Esophagus squamous epithelium (tissue), 5 donors: ENCODE data around the gene PLD5. TPM values are rescaled to one million over a fixed set of nuclear protein-coding genes. Genes with fewer than 3 reads are reported as not detected.

Source experiments
- DNase-seq: peaks from one replicate; lab custom pipeline; 2025; lab: John Stamatoyannopoulos, UW
- H3K27ac ChIP-seq, 4 donors: fragments of 200-600 bp; sonication (generic); one replicate each; pipeline ENCODE4 v1.5.1; 2016 to 2019; ENCODE audit warnings: mild to moderate bottlenecking in 1 of 4
- H3K27me3 ChIP-seq, 4 donors: fragments of 200-600 bp; sonication (generic); 1 replicate in 3 of 4; 2 replicates in 1 of 4; pipeline versions ENCODE4 v1.5.1 to v1.6.0; 2017 to 2021; ENCODE audit warnings: antibody characterized with exemption in 1 of 4
- H3K36me3 ChIP-seq, 3 donors: fragments of 200-600 bp; sonication (generic); one replicate each; pipeline ENCODE4 v1.5.1; 2016 to 2019
- H3K4me1 ChIP-seq, 3 donors: fragments of 200-600 bp; sonication (generic); one replicate each; pipeline ENCODE4 v1.5.1; 2017 to 2019
- H3K4me3 ChIP-seq, 4 donors: fragments of 200-600 bp; sonication (generic); 1 replicate in 3 of 4; 2 replicates in 1 of 4; pipeline ENCODE4 v1.5.1; 2016 to 2019; ENCODE audit warnings: mild to moderate bottlenecking in 2 of 4, moderate library complexity in 1 of 4
- H3K9me3 ChIP-seq, 3 donors: fragments of 200-600 bp; sonication (generic); one replicate each; pipeline ENCODE4 v1.5.1; 2016 to 2019
- CTCF ChIP-seq, 6 experiments: fragments of 450-650 bp in 4 of 6; fragments of 200-600 bp in 2 of 6; sonication (generic) in 2 of 6; IDR thresholded peaks; one replicate each; pipeline ENCODE4 v1.5.1; 2016 to 2019; ENCODE audit warnings: antibody characterized with exemption in 6 of 6, mild to moderate bottlenecking in 4 of 6, moderate library complexity in 4 of 6
- POLR2A ChIP-seq, 4 donors: fragments of 450-650 bp; IDR thresholded peaks; one replicate each; pipeline ENCODE4 v1.6.1; 2017; ENCODE audit warnings: antibody characterized with exemption in 4 of 4, mild to moderate bottlenecking in 4 of 4, moderate library complexity in 3 of 4
- WGBS, 2 donors: methylation state at CpG; one replicate each; pipeline ENCODE4 v1.1.5; 2018; 5-methylcytosine and 5-hydroxymethylcytosine counted together
- intact Hi-C: fragments of 100-400 bp; cut with DNase I; formaldehyde crosslinking; loops from one replicate; pipeline ENCODE4 v1.15.0; 2022
- total RNA-seq, 4 donors: library from RNA; depleted of rRNA; stranded (reverse); fragments of >200 nt; gene quantifications; one replicate each; pipeline ENCODE4 v1.1.0, GENCODE V29; 2016
- donor health status: DM: yes; HTN: yes; CAD: no.

The PLD5 gene
- total RNA-seq, 4 donors from 2014 or later = 0.18 to 0.57 TPM; not detected in 2

- WGBS, 2 donors = 52 to 76% methylated on average over 4 of the region's 4 CpGs
- H3K9me3 ChIP-seq = peaks cover 0 to 8% (median 0%) of the 10 kb centered on the region in 3 donors
- intact Hi-C loops = no loop called here
- no peak for TF ChIP-seq CTCF (IDR thresholded peaks at IDR 0.05)
- TF ChIP-seq POLR2A (IDR thresholded peaks at IDR 0.05) = no peak
- H3K27ac ChIP-seq = no peak overlapping the region
- DNase-seq = no peak
- no peak overlapping the region for H3K4me3 ChIP-seq
- no peaks in the 10 kb centered on the region for H3K36me3 ChIP-seq
- no peaks in the 10 kb centered on the region for H3K27me3 ChIP-seq
- H3K4me1 ChIP-seq = no peaks in the 10 kb centered on the region
Measured at GRCh38 chr1:242430956-242431355, 93.5 kb downstream of the PLD5 start.

DNA sequence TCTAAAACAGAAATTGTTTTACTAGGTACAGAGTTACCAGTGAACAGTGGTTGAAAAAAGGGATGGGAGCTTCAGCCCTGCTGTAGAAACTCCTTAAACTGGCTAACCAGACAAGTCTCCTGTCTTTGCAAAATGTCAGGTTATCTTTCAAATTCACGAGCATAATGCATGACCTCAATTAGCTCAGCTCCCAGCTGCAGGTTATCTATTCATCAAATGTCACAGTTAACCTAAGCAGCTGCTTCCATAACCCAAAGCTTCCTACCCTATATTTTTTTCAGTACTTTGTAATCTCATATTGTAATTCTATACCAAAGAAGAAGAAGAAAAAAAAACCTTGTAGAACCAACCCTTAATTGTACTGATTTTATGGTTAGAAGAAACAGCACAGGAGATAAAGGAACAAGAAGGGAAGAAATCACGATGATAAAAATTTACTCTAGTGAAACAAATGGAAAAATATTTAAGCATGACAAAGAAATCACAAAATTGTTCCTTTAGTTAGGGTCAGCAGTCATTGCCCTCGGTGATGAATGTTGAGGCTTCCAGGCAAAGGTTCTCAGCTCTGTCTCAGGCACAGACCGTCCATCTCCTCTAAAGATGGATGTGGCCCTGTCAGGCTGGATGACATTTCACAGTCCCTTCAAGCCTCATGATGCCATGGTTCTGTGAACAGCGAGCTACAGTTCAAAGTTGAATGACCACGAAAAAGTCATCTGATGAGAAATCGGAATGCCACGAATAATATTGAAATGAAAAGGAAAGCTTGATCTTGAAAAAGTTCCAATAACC, 95.9 kb downstream of the PLD5 start:
- no peaks in the 10 kb centered on the region for H3K36me3 ChIP-seq
- H3K9me3 ChIP-seq = peaks cover 0 to 8% (median 0%) of the 10 kb centered on the region in 3 donors
- H3K27me3 ChIP-seq = no peaks in the 10 kb centered on the region
- no peak overlapping the region for H3K27ac ChIP-seq
- WGBS, 2 donors = 42 to 43% methylated on average over 8 of the region's 8 CpGs
- intact Hi-C loops = no loop called here
- DNase-seq = no peak
- no peak overlapping the region for H3K4me3 ChIP-seq
- TF ChIP-seq POLR2A (IDR thresholded peaks at IDR 0.05) = no peak
- TF ChIP-seq CTCF (IDR thresholded peaks at IDR 0.05) = no peak
- no peaks in the 10 kb centered on the region for H3K4me1 ChIP-seq

GRCh38 chr1:242427519-242427918, 97.0 kb downstream of the PLD5 start:
- Histone ChIP-seq H3K4me3 (no peak overlapping the region), H3K27me3 (no peaks in the 10 kb centered on the region), H3K27ac (no peak overlapping the region), H3K4me1 (no peaks in the 10 kb centered on the region), H3K36me3 (no peaks in the 10 kb centered on the region), H3K9me3 (peaks cover 0 to 6% (median 0%) of the 10 kb centered on the region in 3 donors)
- DNase-seq = no peak
- 52 to 59% methylated on average over 4 of the region's 4 CpGs for WGBS, 2 donors
- intact Hi-C loops = no loop called here
- TF ChIP-seq CTCF (IDR thresholded peaks at IDR 0.05) (no peak), POLR2A (IDR thresholded peaks at IDR 0.05) (no peak)

DNA sequence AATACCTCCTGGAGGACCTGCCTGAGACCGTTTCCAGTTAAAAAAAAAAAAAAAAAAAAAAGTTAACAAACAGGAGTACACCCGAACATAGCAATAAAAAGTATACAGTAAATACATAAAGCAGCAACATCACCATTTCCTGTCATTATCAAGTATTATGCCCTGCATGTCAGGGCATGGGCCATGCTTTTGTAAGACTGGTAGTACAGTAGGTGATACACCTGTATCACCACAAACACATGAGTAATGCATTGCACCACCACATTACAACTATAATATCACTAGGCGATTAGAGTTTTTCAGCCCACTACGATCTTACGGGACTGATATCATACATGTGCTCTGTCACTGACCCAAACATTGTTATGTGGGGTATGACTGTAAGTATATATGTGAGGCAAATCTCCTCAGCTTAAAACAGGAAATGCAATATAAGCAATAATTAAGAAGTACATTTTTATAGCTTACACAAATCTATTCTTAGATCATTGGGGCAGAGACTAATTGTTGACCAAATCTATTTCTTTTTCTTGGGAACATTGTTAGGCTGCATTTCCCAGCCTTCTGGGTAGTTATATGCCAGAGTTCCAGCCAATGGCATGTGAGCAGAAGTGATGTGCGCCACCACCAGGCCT, 98.1 kb downstream of the PLD5 start:
- no peaks in the 10 kb centered on the region for H3K36me3 ChIP-seq
- WGBS, 2 donors = 57 to 76% methylated on average over 6 of the region's 6 CpGs
- TF ChIP-seq POLR2A (IDR thresholded peaks at IDR 0.05) = no peak
- no peak for TF ChIP-seq CTCF (IDR thresholded peaks at IDR 0.05)
- H3K4me1 ChIP-seq = no peaks in the 10 kb centered on the region
- no peak overlapping the region for H3K4me3 ChIP-seq
- intact Hi-C loops = no loop called here
- no peaks in the 10 kb centered on the region for H3K9me3 ChIP-seq
- no peak overlapping the region for H3K27ac ChIP-seq
- no peaks in the 10 kb centered on the region for H3K27me3 ChIP-seq
- DNase-seq = no peak

- Histone ChIP-seq H3K27me3 (no peaks in the 10 kb centered on the region), H3K27ac (no peak overlapping the region), H3K4me3 (no peak overlapping the region), H3K9me3 (no peaks in the 10 kb centered on the region), H3K36me3 (no peaks in the 10 kb centered on the region), H3K4me1 (no peaks in the 10 kb centered on the region)
- no peak for DNase-seq
- TF ChIP-seq POLR2A (IDR thresholded peaks at IDR 0.05) = no peak
- intact Hi-C loops = no loop called here
- 68 to 76% methylated on average over 4 of the region's 4 CpGs for WGBS, 2 donors
Measured at GRCh38 chr1:242425232-242425631, 99.3 kb downstream of the PLD5 start.
